ENCODE measurements around the gene PIH1D1.

PIH1D1 gene

GRCh38 chr19:49419173-49419572, 32.4 kb downstream of the PIH1D1 start:
- no peak for DNase-seq (ENCODE audit: low read depth)

- no peak for DNase-seq (ENCODE audit: low read depth)
Measured at GRCh38 chr19:49418511-49418910, 33.1 kb downstream of the PIH1D1 start.

GRCh38 chr19:49417088-49417487, 34.5 kb downstream of the PIH1D1 start:
- no peak for DNase-seq (ENCODE audit: low read depth)

- DNase-seq (ENCODE audit: low read depth), result no peak
Measured at GRCh38 chr19:49415810-49416200, 35.8 kb downstream of the PIH1D1 start.

- no peak for DNase-seq (ENCODE audit: low read depth)
Measured at GRCh38 chr19:49415102-49415809, 36.4 kb downstream of the PIH1D1 start.

- DNase-seq (ENCODE audit: low read depth), result no peak
Measured at GRCh38 chr19:49414256-49414655, 37.4 kb downstream of the PIH1D1 start.

GRCh38 chr19:49413348-49413747, 38.3 kb downstream of the PIH1D1 start:
- no peak for DNase-seq (ENCODE audit: low read depth)

- DNase-seq (ENCODE audit: low read depth), result no peak
Measured at GRCh38 chr19:49411681-49412326, 39.8 kb downstream of the PIH1D1 start.

- DNase-seq (ENCODE audit: low read depth), result no peak
Measured at GRCh38 chr19:49409441-49410029, 42.1 kb downstream of the PIH1D1 start.

GRCh38 chr19:49408816-49409440, 42.7 kb downstream of the PIH1D1 start:
- no peak for DNase-seq (ENCODE audit: low read depth)

- DNase-seq (ENCODE audit: low read depth), result no peak
Measured at GRCh38 chr19:49407482-49408015, 44.1 kb downstream of the PIH1D1 start.

GRCh38 chr19:49407079-49407478, 44.5 kb downstream of the PIH1D1 start:
- DNase-seq (ENCODE audit: low read depth), result no peak

GRCh38 chr19:49403404-49404187, 48.0 kb downstream of the PIH1D1 start:
- no peak for DNase-seq (ENCODE audit: low read depth)

GRCh38 chr19:49400029-49400428, 51.6 kb downstream of the PIH1D1 start:
- DNase-seq (ENCODE audit: low read depth), result no peak

- DNase-seq (ENCODE audit: low read depth), result no peak
Measured at GRCh38 chr19:49398931-49399330, 52.7 kb downstream of the PIH1D1 start.

- no peak for DNase-seq (ENCODE audit: low read depth)
Measured at GRCh38 chr19:49398001-49398615, 53.5 kb downstream of the PIH1D1 start.

GRCh38 chr19:49396738-49397505, 54.7 kb downstream of the PIH1D1 start:
- DNase-seq (ENCODE audit: low read depth), result no peak
